ENCODE results near the gene PFKFB3. TPM values are rescaled to one million over a fixed set of nuclear protein-coding genes. Genes with fewer than 3 reads are reported as not detected.

Gene PFKFB3
- total RNA-seq, 2 donors from 2014 or later: 31.2 to 34.5 TPM

DNA sequence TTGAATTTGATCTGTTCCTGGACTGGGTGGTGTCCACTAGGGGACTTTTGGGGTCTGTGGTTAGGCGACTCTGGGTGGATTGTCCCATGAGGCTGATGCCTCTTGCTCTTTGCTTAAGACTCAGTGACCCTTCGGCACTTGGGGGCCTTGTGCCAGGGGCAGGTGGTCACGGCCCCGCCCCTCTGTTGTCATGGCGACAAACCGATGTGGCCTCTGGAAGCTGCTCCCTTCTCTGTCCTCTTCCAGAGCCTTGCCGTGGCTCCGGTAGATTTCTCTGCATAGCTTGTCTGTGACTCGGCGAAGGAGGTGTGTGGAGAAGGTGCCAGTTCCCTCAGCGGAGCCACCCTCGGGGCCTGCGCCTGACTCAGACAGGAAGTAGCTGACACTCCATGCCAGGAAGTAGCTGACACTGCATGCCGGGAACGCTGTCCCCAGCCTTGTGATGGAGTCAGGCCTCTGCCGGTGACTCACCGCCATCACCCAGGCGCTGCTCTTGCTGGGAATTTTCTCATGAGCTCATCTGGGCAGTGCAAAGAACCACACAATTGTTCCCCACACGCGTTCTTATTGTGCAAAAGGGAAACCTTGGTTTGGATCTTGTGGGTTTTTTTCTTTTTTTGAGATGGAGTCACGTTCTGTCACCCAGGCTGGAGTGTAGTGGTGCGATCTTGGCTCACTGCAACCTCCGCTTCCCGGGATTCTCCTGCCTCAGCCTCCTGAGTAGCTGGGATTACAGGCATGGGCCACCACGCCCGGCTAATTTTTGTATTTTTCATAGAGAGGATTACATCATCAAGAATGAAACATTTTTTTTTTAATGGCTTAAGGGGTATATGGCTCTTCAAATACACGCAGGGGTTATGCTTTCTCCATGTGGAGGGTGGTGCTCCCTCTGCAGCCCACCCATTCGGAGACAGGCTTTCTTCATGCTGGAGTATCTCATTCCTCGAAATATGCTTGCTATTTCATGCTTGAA lies 72.6 kb downstream of the PFKFB3 start:
- Histone ChIP-seq H3K4me3 (ENCODE audit: low read length) (no peak overlapping the region), H3K27ac (ENCODE audit: low read depth, low read length) (peak overlapping the region; percentile 40), H3K9me3 (ENCODE audit: control insufficient read depth, low read length) (no peaks in the 10 kb centered on the region), H3K36me3 (ENCODE audit: control insufficient read depth, insufficient read depth, low read length) (no peaks in the 10 kb centered on the region), H3K9ac (ENCODE audit: extremely low read depth, low read length, poor library complexity, severe bottlenecking) (no peak overlapping the region), H3K4me1 (ENCODE audit: control insufficient read depth, insufficient read depth, low read length) (peaks cover 14% of the 10 kb centered on the region), H3K27me3 (ENCODE audit: control insufficient read depth, insufficient read depth, low read length, poor library complexity, severe bottlenecking) (no peaks in the 10 kb centered on the region)
- Mint-ChIP-seq H3K27me3 (ENCODE audit: insufficient read depth) (no peaks in the 10 kb centered on the region), H3K4me3 (no peak overlapping the region), H3K4me1 (peaks cover 20% of the 10 kb centered on the region), H3K9me3 (peaks cover 2% of the 10 kb centered on the region), H3K27ac (peak overlapping the region; percentile 61), H3K36me3 (ENCODE audit: low read depth) (no peaks in the 10 kb centered on the region)
- TF ChIP-seq, protein P1, sequence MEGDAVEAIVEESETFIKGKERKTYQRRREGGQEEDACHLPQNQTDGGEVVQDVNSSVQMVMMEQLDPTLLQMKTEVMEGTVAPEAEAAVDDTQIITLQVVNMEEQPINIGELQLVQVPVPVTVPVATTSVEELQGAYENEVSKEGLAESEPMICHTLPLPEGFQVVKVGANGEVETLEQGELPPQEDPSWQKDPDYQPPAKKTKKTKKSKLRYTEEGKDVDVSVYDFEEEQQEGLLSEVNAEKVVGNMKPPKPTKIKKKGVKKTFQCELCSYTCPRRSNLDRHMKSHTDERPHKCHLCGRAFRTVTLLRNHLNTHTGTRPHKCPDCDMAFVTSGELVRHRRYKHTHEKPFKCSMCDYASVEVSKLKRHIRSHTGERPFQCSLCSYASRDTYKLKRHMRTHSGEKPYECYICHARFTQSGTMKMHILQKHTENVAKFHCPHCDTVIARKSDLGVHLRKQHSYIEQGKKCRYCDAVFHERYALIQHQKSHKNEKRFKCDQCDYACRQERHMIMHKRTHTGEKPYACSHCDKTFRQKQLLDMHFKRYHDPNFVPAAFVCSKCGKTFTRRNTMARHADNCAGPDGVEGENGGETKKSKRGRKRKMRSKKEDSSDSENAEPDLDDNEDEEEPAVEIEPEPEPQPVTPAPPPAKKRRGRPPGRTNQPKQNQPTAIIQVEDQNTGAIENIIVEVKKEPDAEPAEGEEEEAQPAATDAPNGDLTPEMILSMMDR (conservative IDR thresholded peaks at IDR 0.05): peak; percentile 13
- DNase-seq: peak; percentile 88
- 74 to 86% methylated on average over 11 to 29 of the region's 29 CpGs for WGBS, 2 experiments (ENCODE audit: insufficient coverage in 1 of 2, insufficient read length in 1 of 2)

DNA sequence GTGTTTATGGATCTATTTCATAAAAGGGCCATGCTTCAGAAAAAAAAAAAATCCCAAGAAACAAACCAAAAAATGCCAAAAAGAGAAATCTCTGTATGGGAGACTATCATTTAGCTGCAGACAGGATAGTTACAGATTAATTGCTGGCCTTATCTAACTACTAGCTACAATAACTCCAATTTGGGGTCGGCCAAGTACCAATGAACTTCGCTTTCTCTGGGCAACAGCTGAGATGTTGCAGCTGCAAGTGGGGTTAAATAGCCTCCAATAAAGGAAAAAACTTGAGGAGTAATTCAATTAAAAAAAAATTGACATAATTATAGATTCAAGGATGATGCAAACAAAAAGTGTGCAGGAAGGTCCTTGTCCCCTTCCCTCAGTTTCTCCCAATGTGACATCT lies 73.6 kb downstream of the PFKFB3 start:
- WGBS, 2 experiments (ENCODE audit: insufficient coverage in 1 of 2, insufficient read length in 1 of 2): 87% methylated on average over 2 of the region's 2 CpGs; no CpG with 5 or more reads in 1 of the 2 experiments
- H3K36me3 Mint-ChIP-seq (ENCODE audit: low read depth): no peaks in the 10 kb centered on the region
- no peaks in the 10 kb centered on the region for H3K27me3 Mint-ChIP-seq (ENCODE audit: insufficient read depth)
- no peaks in the 10 kb centered on the region for H3K27me3 ChIP-seq (ENCODE audit: control insufficient read depth, insufficient read depth, low read length, poor library complexity, severe bottlenecking)
- H3K9ac ChIP-seq (ENCODE audit: extremely low read depth, low read length, poor library complexity, severe bottlenecking): no peak overlapping the region
- H3K4me1 Mint-ChIP-seq: peaks cover 23% of the 10 kb centered on the region
- no peak for DNase-seq
- no peaks in the 10 kb centered on the region for H3K36me3 ChIP-seq (ENCODE audit: control insufficient read depth, insufficient read depth, low read length)
- peaks cover 2% of the 10 kb centered on the region for H3K9me3 Mint-ChIP-seq
- no peak overlapping the region for H3K27ac Mint-ChIP-seq
- no peak overlapping the region for H3K27ac ChIP-seq (ENCODE audit: low read depth, low read length)
- peaks cover 14% of the 10 kb centered on the region for H3K4me1 ChIP-seq (ENCODE audit: control insufficient read depth, insufficient read depth, low read length)
- TF ChIP-seq, protein P1 (conservative IDR thresholded peaks at IDR 0.05): no peak
- H3K4me3 ChIP-seq (ENCODE audit: low read length): no peak overlapping the region
- H3K4me3 Mint-ChIP-seq: no peak overlapping the region
- no peaks in the 10 kb centered on the region for H3K9me3 ChIP-seq (ENCODE audit: control insufficient read depth, low read length)

DNA sequence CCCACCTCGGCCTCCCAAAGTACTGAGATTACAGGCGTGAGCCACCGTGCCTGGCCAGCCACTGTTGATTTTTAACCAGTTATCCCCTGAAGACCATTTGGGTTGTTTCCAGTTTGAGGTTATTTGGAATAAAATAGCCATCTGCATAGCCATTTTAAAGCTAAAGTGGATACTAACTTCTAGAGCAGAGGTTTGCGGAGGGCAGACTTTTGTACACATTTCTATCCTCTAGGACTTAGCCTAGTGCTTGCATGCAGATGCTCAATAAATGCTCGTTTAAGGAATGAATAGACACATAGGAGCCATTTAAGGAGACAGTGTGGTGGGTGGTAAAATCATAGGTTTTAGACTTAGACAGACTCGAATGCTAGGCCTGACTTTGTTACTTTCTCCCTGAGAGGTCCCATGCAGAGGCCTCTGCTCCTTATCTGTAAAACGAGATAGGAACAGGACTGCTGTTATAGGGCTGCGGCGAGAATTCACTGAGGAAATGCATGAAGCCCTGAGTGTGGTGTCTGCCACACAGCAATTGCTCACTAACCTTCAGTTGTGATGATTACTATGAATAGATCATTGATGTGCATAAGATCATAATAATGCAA lies 75.9 kb downstream of the PFKFB3 start:
- Histone ChIP-seq H3K9me3 (ENCODE audit: control insufficient read depth, low read length) (no peaks in the 10 kb centered on the region), H3K4me3 (ENCODE audit: low read length) (no peak overlapping the region), H3K36me3 (ENCODE audit: control insufficient read depth, insufficient read depth, low read length) (no peaks in the 10 kb centered on the region), H3K27ac (ENCODE audit: low read depth, low read length) (peak overlapping the region; percentile 56), H3K9ac (ENCODE audit: extremely low read depth, low read length, poor library complexity, severe bottlenecking) (no peak overlapping the region), H3K4me1 (ENCODE audit: control insufficient read depth, insufficient read depth, low read length) (peaks cover 14% of the 10 kb centered on the region), H3K27me3 (ENCODE audit: control insufficient read depth, insufficient read depth, low read length, poor library complexity, severe bottlenecking) (no peaks in the 10 kb centered on the region)
- peaks cover 2% of the 10 kb centered on the region for H3K9me3 Mint-ChIP-seq
- H3K4me3 Mint-ChIP-seq: no peak overlapping the region
- no peaks in the 10 kb centered on the region for H3K27me3 Mint-ChIP-seq (ENCODE audit: insufficient read depth)
- TF ChIP-seq, protein P1 (conservative IDR thresholded peaks at IDR 0.05): no peak
- 73 to 77% methylated on average over 6 to 9 of the region's 9 CpGs for WGBS, 2 experiments (ENCODE audit: insufficient coverage in 1 of 2, insufficient read length in 1 of 2)
- H3K27ac Mint-ChIP-seq: no peak overlapping the region
- peaks cover 23% of the 10 kb centered on the region for H3K4me1 Mint-ChIP-seq
- no peaks in the 10 kb centered on the region for H3K36me3 Mint-ChIP-seq (ENCODE audit: low read depth)
- no peak for DNase-seq
